Caco-2 (cell line): Measurements from ENCODE around the gene MAU2. TPM values are rescaled to one million over a fixed set of nuclear protein-coding genes. Genes with fewer than 3 reads are reported as not detected.

ENCODE experiments used
- BruUV-seq: library from RNA; stranded (reverse); fragments of 400-500 nt; replicated peaks from 2 replicates; lab custom pipeline; 2021; lab: Mats Ljungman, UMichigan
- CTCF ChIA-PET: fragments of 300-600 bp; sonication (Branson Sonifier 250); formaldehyde crosslinking; loops from one replicate; lab custom pipeline; 2022; ENCODE audit warnings: antibody characterized with exemption; lab: Charles Lee
- POLR2A ChIA-PET: fragments of 300-600 bp; sonication (Branson Sonifier 250); formaldehyde crosslinking; loops from one replicate; lab custom pipeline; 2022; ENCODE audit warnings: antibody characterized with exemption; lab: Charles Lee
- DNase-seq, 2 experiments: peaks; one replicate each; pipeline versions ENCODE4 v3.0.0 to v3.0.0-alpha.2; 2020 to 2022
- H3K27me3 ChIP-seq: replicated peaks from 2 replicates; pipeline ENCODE4 v1.6.0; 2011; ENCODE audit warnings: low read length; ENCODE audit not compliant: control insufficient read depth, insufficient read depth
- H3K36me3 ChIP-seq: 2 replicates; pipeline ENCODE4 v1.5.1; 2011; ENCODE audit warnings: low read length; ENCODE audit not compliant: control insufficient read depth, insufficient read depth
- H3K4me1 ChIP-seq: fragments of 250-450 bp; sonication (Bioruptor Pico); 2 replicates; pipeline ENCODE4 v1.5.1; 2020; ENCODE audit warnings: mild to moderate bottlenecking
- H3K4me3 ChIP-seq: 2 replicates; pipeline ENCODE4 v1.5.1; 2011; ENCODE audit warnings: low read depth, mild to moderate bottlenecking, control low read depth, low read length
- H3K9me3 ChIP-seq: fragments of 250-450 bp; sonication (Bioruptor Pico); 2 replicates; pipeline ENCODE4 v1.5.1; 2020; ENCODE audit warnings: mild to moderate bottlenecking, moderate library complexity
- H3K27ac Mint-ChIP-seq: one replicate; pipeline ENCODE4 v1.8.0; 2022; ENCODE audit warnings: mixed read lengths; ENCODE audit not compliant: unreplicated experiment
- H3K27me3 Mint-ChIP-seq: one replicate; pipeline ENCODE4 v1.8.0; 2022; ENCODE audit warnings: mixed read lengths; ENCODE audit not compliant: insufficient read depth, unreplicated experiment
- H3K36me3 Mint-ChIP-seq: one replicate; pipeline ENCODE4 v1.8.0; 2022; ENCODE audit warnings: mild to moderate bottlenecking, mixed read lengths; ENCODE audit not compliant: insufficient read depth, unreplicated experiment
- H3K4me1 Mint-ChIP-seq: one replicate; pipeline ENCODE4 v1.8.0; 2022; ENCODE audit warnings: low read depth, mixed read lengths; ENCODE audit not compliant: unreplicated experiment
- H3K4me3 Mint-ChIP-seq: one replicate; pipeline ENCODE4 v1.8.0; 2022; ENCODE audit warnings: mild to moderate bottlenecking, moderate library complexity, mixed read lengths; ENCODE audit not compliant: unreplicated experiment
- H3K9me3 Mint-ChIP-seq: one replicate; pipeline ENCODE4 v1.8.0; 2022; ENCODE audit warnings: mixed read lengths; ENCODE audit not compliant: unreplicated experiment
- intact Hi-C: fragments of 100-400 bp; cut with micrococcal nuclease; formaldehyde crosslinking; loops from one replicate; pipeline ENCODE4 v1.10.0; 2022; ENCODE audit not compliant: unreplicated experiment
- total RNA-seq: library from RNA; stranded (reverse); gene quantifications from 2 replicates; pipeline ENCODE4 v1.2.3, GENCODE V29; 2022
- TF ChIP-seq, protein P1 (sequence below), 2 experiments: fragments of 200-600 bp in 1 of 2; IDR thresholded peaks; 1 replicate in 1 of 2; 2 replicates in 1 of 2; pipeline versions ENCODE4 v1.5.1 to v1.8.0; 2011 to 2022; ENCODE audit warnings: antibody characterized with exemption in 1 of 2, control low read depth in 1 of 2, inconsistent platforms in 1 of 2, low read depth in 1 of 2, low read length in 1 of 2, mild to moderate bottlenecking in 1 of 2, moderate library complexity in 1 of 2; ENCODE audit not compliant: insufficient read depth in 1 of 2, severe bottlenecking in 1 of 2, unreplicated experiment in 1 of 2

The MAU2 gene
- total RNA-seq, 1 experiment from 2014 or later = 51.3 TPM

DNA sequence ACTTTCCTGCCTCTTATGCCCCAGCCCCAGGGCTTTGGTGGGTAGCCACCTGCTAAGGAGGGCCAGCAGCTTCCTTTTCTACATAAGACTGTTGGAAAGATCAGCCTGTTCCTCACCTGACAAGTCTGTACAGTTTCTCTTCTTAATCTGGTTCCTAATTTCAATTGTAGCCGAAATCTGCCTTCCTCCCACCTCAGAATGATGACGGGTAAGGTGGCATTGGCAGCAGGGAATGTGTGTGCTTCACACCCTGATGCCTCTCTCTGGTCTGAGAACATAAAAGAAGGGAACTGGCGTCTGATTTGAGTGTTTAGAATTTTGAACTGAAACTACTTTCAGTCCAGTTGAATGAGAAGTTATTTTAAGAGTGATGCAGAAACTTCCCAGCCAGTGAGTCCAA lies 16.0 kb downstream of the MAU2 start:
- Mint-ChIP-seq H3K4me3 (no peak overlapping the region), H3K27me3 (no peaks in the 10 kb centered on the region), H3K27ac (no peak overlapping the region), H3K9me3 (no peaks in the 10 kb centered on the region), H3K36me3 (peaks cover 45% of the 10 kb centered on the region), H3K4me1 (no peaks in the 10 kb centered on the region)
- no peaks in the 10 kb centered on the region for H3K27me3 ChIP-seq
- H3K4me3 ChIP-seq = no peak overlapping the region
- CTCF ChIA-PET = no interaction called here
- TF ChIP-seq, protein P1, sequence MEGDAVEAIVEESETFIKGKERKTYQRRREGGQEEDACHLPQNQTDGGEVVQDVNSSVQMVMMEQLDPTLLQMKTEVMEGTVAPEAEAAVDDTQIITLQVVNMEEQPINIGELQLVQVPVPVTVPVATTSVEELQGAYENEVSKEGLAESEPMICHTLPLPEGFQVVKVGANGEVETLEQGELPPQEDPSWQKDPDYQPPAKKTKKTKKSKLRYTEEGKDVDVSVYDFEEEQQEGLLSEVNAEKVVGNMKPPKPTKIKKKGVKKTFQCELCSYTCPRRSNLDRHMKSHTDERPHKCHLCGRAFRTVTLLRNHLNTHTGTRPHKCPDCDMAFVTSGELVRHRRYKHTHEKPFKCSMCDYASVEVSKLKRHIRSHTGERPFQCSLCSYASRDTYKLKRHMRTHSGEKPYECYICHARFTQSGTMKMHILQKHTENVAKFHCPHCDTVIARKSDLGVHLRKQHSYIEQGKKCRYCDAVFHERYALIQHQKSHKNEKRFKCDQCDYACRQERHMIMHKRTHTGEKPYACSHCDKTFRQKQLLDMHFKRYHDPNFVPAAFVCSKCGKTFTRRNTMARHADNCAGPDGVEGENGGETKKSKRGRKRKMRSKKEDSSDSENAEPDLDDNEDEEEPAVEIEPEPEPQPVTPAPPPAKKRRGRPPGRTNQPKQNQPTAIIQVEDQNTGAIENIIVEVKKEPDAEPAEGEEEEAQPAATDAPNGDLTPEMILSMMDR (IDR thresholded peaks at IDR 0.05; ENCODE audit: insufficient read depth in 1 of 2, low read depth in 1 of 2, low read length in 1 of 2, severe bottlenecking in 1 of 2, unreplicated experiment in 1 of 2) = no peak
- no peaks in the 10 kb centered on the region for H3K4me1 ChIP-seq
- H3K9me3 ChIP-seq = no peaks in the 10 kb centered on the region
- no TSS peak for BruUV-seq
- H3K36me3 ChIP-seq = peaks cover 2% of the 10 kb centered on the region; the same call in 1 of the 2 replicates
- DNase-seq = no peak
- POLR2A ChIA-PET = interaction anchor here (0.6 kb wide), 1 partner anchor 8 kb away, joined by 3 read pairs; no protein-coding TSS in a partner anchor
- intact Hi-C loops = no loop called here

DNA sequence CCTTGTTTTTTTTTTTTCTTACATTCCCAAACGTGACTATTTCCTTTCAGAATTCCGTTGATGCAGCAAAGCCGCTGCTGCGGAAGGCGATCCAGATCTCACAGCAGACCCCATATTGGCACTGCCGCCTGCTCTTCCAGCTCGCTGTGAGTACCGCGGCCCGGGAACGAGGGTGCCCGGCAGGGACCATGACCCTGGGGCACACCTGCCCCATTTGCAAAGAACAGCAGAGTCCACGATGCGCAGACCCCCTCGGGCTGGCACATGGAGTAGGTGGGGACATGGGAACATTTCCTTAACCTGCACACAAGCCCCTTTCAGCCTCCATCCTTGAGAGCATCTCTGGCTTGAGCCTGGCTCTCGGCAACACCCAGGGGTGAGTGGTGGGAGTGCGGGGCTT lies 16.5 kb downstream of the MAU2 start:
- Histone ChIP-seq H3K4me3 (no peak overlapping the region), H3K36me3 (peaks cover 2% of the 10 kb centered on the region; the same call in 1 of the 2 replicates), H3K27me3 (no peaks in the 10 kb centered on the region), H3K4me1 (no peaks in the 10 kb centered on the region), H3K9me3 (no peaks in the 10 kb centered on the region)
- Mint-ChIP-seq H3K36me3 (peaks cover 47% of the 10 kb centered on the region), H3K27ac (no peak overlapping the region), H3K4me3 (no peak overlapping the region), H3K9me3 (no peaks in the 10 kb centered on the region), H3K4me1 (no peaks in the 10 kb centered on the region), H3K27me3 (no peaks in the 10 kb centered on the region)
- intact Hi-C loops = no loop called here
- no TSS peak for BruUV-seq
- no peak for DNase-seq
- POLR2A ChIA-PET = interaction anchor here (0.6 kb wide), 1 partner anchor 8 kb away, joined by 3 read pairs; no protein-coding TSS in a partner anchor
- CTCF ChIA-PET = no interaction called here
- TF ChIP-seq, protein P1 (IDR thresholded peaks at IDR 0.05; ENCODE audit: insufficient read depth in 1 of 2, low read depth in 1 of 2, low read length in 1 of 2, severe bottlenecking in 1 of 2, unreplicated experiment in 1 of 2) = no peak

DNA sequence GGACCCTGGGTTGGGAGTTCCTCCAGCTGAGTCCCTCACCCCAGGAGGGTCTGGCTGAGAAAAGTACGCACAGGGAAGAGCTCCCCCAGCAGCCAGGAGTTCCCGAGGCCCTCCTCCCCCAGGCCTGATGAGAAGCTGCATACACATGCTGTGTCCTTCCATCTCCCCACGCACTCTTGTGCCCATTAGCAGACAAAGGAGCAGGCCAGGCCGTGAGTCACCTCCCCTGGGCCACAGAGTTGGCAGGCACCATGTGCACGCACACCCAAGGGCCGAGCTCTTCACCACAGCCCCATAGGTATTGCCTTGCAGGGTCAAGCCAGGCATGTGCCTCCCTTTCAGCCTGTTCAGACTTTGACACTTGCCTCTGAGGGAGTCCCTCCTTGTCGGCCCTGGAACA lies 17.5 kb downstream of the MAU2 start:
- Histone ChIP-seq H3K36me3 (peaks cover 2% of the 10 kb centered on the region; the same call in 1 of the 2 replicates), H3K9me3 (no peaks in the 10 kb centered on the region), H3K4me1 (no peaks in the 10 kb centered on the region), H3K4me3 (no peak overlapping the region), H3K27me3 (no peaks in the 10 kb centered on the region)
- BruUV-seq = no TSS peak
- no peak for DNase-seq
- no peak overlapping the region for H3K4me3 Mint-ChIP-seq
- no peaks in the 10 kb centered on the region for H3K27me3 Mint-ChIP-seq
- peaks cover 51% of the 10 kb centered on the region for H3K36me3 Mint-ChIP-seq
- TF ChIP-seq, protein P1 (IDR thresholded peaks at IDR 0.05; ENCODE audit: insufficient read depth in 1 of 2, low read depth in 1 of 2, low read length in 1 of 2, severe bottlenecking in 1 of 2, unreplicated experiment in 1 of 2) = no peak
- ChIA-PET CTCF (interaction anchor here (0.6 kb wide), 1 partner anchor 8 kb away, joined by 4 read pairs; no protein-coding TSS in a partner anchor), POLR2A (no interaction called here)
- H3K4me1 Mint-ChIP-seq = no peaks in the 10 kb centered on the region
- intact Hi-C loops = no loop called here
- H3K9me3 Mint-ChIP-seq = no peaks in the 10 kb centered on the region
- no peak overlapping the region for H3K27ac Mint-ChIP-seq
